BLaER1 treated with 17β-estradiol and CSF1 and Interleukin-3, amounts not matched to agents 10 nM and 100 nM (cell line): ENCODE data around the gene PPDPF.

ENCODE experiments used
- H3K27ac ChIP-seq, 11 experiments: shearing (Covaris generic); formaldehyde crosslinking; 2 replicates each; pipeline ENCODE4 v1.8.1; 2022
- H3K27me3 ChIP-seq, 11 experiments: shearing (Covaris generic); formaldehyde crosslinking; 2 replicates each; pipeline ENCODE4 v1.8.1; 2022
- H3K36me3 ChIP-seq, 11 experiments: shearing (Covaris generic); formaldehyde crosslinking; 2 replicates each; pipeline ENCODE4 v1.8.1; 2022
- H3K4me1 ChIP-seq, 10 experiments: shearing (Covaris generic); formaldehyde crosslinking; 2 replicates each; pipeline ENCODE4 v1.8.1; 2022
- H3K4me2 ChIP-seq, 11 experiments: shearing (Covaris generic); formaldehyde crosslinking; 2 replicates each; pipeline ENCODE4 v1.8.1; 2022
- H3K4me3 ChIP-seq, 10 experiments: shearing (Covaris generic); formaldehyde crosslinking; 2 replicates each; pipeline ENCODE4 v1.8.1; 2022
- H3K9ac ChIP-seq, 11 experiments: shearing (Covaris generic); formaldehyde crosslinking; 2 replicates each; pipeline ENCODE4 v1.8.1; 2022
- H3K9me3 ChIP-seq, 11 experiments: shearing (Covaris generic); formaldehyde crosslinking; replicated peaks in 1 of 11; 2 replicates each; pipeline ENCODE4 v1.8.1; 2022
- H4K20me1 ChIP-seq, 11 experiments: shearing (Covaris generic); formaldehyde crosslinking; 2 replicates each; pipeline ENCODE4 v1.8.1; 2022
- Cebpa-rat ChIP-seq, 11 experiments: shearing (Covaris generic); IDR thresholded peaks; 2 replicates each; pipeline ENCODE4 v1.8.1; 2022

The PPDPF gene

GRCh38 chr20:63484651-63485403 lies 35.7 kb upstream of the PPDPF start:
- Histone ChIP-seq H3K4me1 (peaks cover 10 to 44% (median 38%) of the 10 kb centered on the region in 10 experiments; a peak in 19 of 20 replicates), H3K9me3 (no peaks in the 10 kb centered on the region), H3K27ac (no peak overlapping the region), H3K27me3 (peaks cover 23 to 75% (median 57%) of the 10 kb centered on the region in 11 experiments), H4K20me1 (peaks cover 0 to 60% (median 22%) of the 10 kb centered on the region in 11 experiments; a peak in 13 of 22 replicates), H3K9ac (peak overlapping the region in 1 of 11 experiments; percentile 24; a peak in 1 of 22 replicates), H3K4me3 (no peak overlapping the region), H3K4me2 (peak overlapping the region in 7 of 11 experiments; percentile 9 to 54 (median 42); a peak in 10 of 22 replicates), H3K36me3 (peaks cover 0 to 9% (median 0%) of the 10 kb centered on the region in 11 experiments; a peak in 4 of 22 replicates)
- TF ChIP-seq Cebpa-rat (IDR thresholded peaks at IDR 0.05), result no peak

DNA sequence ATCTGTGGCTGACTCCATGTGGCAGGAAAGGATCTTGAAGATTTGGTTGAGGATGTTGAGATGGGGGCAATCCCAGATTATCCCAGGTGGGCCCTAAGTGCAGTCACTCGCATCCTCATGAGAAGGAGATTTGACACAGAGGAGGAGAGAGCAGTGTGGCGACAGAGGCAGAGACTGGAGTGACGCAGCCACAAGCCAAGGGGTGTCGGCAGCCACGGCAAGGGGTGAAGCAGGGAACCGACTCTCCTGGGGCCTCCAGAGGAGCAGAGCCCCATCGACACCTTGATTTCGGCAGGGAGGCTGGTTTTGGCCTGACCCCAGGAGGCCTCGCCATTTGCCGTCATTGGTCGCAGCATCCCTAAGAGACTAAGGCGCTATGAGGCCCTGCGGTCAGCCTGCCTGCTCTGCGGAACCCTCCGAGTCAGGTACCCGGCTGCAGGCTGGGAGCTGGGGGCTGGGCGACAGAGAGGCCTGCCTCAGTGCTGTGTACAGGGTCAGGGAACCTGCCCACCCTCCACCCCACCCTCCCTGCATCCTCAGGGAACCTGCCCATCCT lies 34.2 kb upstream of the PPDPF start:
- Histone ChIP-seq H4K20me1 (peaks cover 0 to 60% (median 22%) of the 10 kb centered on the region in 11 experiments; a peak in 14 of 22 replicates), H3K36me3 (peaks cover 0 to 16% (median 0%) of the 10 kb centered on the region in 11 experiments; a peak in 5 of 22 replicates), H3K4me3 (no peak overlapping the region), H3K4me2 (no peak overlapping the region), H3K9me3 (no peaks in the 10 kb centered on the region), H3K4me1 (peaks cover 10 to 48% (median 38%) of the 10 kb centered on the region in 10 experiments; a peak in 19 of 20 replicates), H3K9ac (no peak overlapping the region), H3K27ac (no peak overlapping the region), H3K27me3 (peaks cover 23 to 80% (median 53%) of the 10 kb centered on the region in 11 experiments)
- TF ChIP-seq Cebpa-rat (IDR thresholded peaks at IDR 0.05), result no peak

DNA sequence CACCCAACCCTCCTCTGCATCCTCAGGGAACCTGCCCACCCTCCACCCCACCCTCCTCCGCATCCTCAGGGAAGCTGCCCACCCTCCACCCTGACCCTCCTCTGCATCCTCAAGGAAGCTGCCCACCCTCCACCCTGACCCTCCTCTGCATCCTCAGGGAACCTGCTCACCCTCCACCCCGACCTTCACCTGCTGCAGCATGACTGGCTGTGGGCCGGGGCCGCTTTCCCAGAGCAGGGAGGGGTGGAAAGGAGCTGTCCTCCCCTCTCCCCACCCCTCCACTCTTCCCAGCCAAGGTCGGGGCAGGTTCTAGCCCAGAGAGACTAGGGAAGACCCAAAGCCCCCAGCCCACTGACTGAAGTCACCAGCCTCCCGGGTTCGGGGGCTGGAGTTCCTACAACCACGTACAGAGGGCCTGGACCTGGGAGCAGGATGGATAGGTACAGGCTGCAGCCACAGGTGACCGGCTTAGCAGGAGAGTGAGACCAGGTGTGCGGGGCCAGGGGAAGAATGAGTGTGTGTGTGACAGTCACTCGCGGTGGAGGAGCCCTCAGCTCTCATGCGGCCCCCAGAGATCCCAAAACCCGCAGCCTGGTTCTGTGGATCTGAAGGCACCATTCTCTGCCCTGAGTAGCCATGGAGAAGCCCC lies 33.3 kb upstream of the PPDPF start:
- Histone ChIP-seq H3K27ac (no peak overlapping the region), H3K27me3 (peaks cover 23 to 72% (median 45%) of the 10 kb centered on the region in 11 experiments), H3K4me2 (no peak overlapping the region), H3K9me3 (peaks cover 0 to under 1% (median 0%) of the 10 kb centered on the region in 11 experiments; a peak in 1 of 22 replicates), H3K9ac (no peak overlapping the region), H3K36me3 (peaks cover 0 to 21% (median under 1%) of the 10 kb centered on the region in 11 experiments; a peak in 11 of 22 replicates), H3K4me3 (no peak overlapping the region), H4K20me1 (peaks cover 0 to 51% (median 15%) of the 10 kb centered on the region in 11 experiments; a peak in 14 of 22 replicates), H3K4me1 (peaks cover 10 to 39% (median 29%) of the 10 kb centered on the region in 10 experiments; a peak in 19 of 20 replicates)
- no peak for TF ChIP-seq Cebpa-rat (IDR thresholded peaks at IDR 0.05)

- H3K4me2 ChIP-seq, result no peak overlapping the region
- H4K20me1 ChIP-seq, result peaks cover 0 to 49% (median 10%) of the 10 kb centered on the region in 11 experiments; a peak in 13 of 22 replicates
- H3K27me3 ChIP-seq, result peaks cover 23 to 66% (median 39%) of the 10 kb centered on the region in 11 experiments
- H3K9ac ChIP-seq, result no peak overlapping the region
- no peak for TF ChIP-seq Cebpa-rat (IDR thresholded peaks at IDR 0.05)
- peaks cover 6 to 34% (median 23%) of the 10 kb centered on the region in 10 experiments; a peak in 19 of 20 replicates for H3K4me1 ChIP-seq
- no peak overlapping the region for H3K4me3 ChIP-seq
- peaks cover 0 to 26% (median 6%) of the 10 kb centered on the region in 11 experiments; a peak in 11 of 22 replicates for H3K36me3 ChIP-seq
- H3K27ac ChIP-seq, result no peak overlapping the region
- H3K9me3 ChIP-seq, result peaks cover 0 to 3% (median 0%) of the 10 kb centered on the region in 11 experiments; a peak in 1 of 22 replicates
Observed at GRCh38 chr20:63487781-63488241, 32.8 kb upstream of the PPDPF start.

- no peak overlapping the region for H3K4me2 ChIP-seq
- peaks cover 23 to 58% (median 37%) of the 10 kb centered on the region in 11 experiments for H3K27me3 ChIP-seq
- peaks cover 0 to 3% (median 0%) of the 10 kb centered on the region in 11 experiments; a peak in 1 of 22 replicates for H3K9me3 ChIP-seq
- H3K36me3 ChIP-seq, result peaks cover 0 to 32% (median 9%) of the 10 kb centered on the region in 11 experiments; a peak in 11 of 22 replicates
- TF ChIP-seq Cebpa-rat (IDR thresholded peaks at IDR 0.05), result no peak
- H4K20me1 ChIP-seq, result peaks cover 0 to 51% (median 3%) of the 10 kb centered on the region in 11 experiments; a peak in 11 of 22 replicates
- no peak overlapping the region for H3K27ac ChIP-seq
- no peak overlapping the region for H3K9ac ChIP-seq
- no peak overlapping the region for H3K4me3 ChIP-seq
- peaks cover 0 to 26% (median 16%) of the 10 kb centered on the region in 10 experiments; a peak in 12 of 20 replicates for H3K4me1 ChIP-seq
Observed at GRCh38 chr20:63488315-63489251, 32.0 kb upstream of the PPDPF start.

- Histone ChIP-seq H3K4me3 (no peak overlapping the region), H3K9ac (no peak overlapping the region), H3K4me2 (no peak overlapping the region), H3K36me3 (peaks cover 0 to 50% (median 9%) of the 10 kb centered on the region in 11 experiments; a peak in 12 of 22 replicates), H3K9me3 (peaks cover 0 to 3% (median 0%) of the 10 kb centered on the region in 11 experiments; a peak in 1 of 22 replicates), H3K27me3 (peaks cover 13 to 41% (median 25%) of the 10 kb centered on the region in 11 experiments), H3K4me1 (peaks cover 0 to 9% (median 2%) of the 10 kb centered on the region in 10 experiments; a peak in 8 of 20 replicates), H3K27ac (no peak overlapping the region), H4K20me1 (peaks cover 0 to 56% (median 5%) of the 10 kb centered on the region in 11 experiments; a peak in 13 of 22 replicates)
- no peak for TF ChIP-seq Cebpa-rat (IDR thresholded peaks at IDR 0.05)
Observed at GRCh38 chr20:63490416-63490815, 30.1 kb upstream of the PPDPF start.

- peaks cover 0 to 54% (median 9%) of the 10 kb centered on the region in 11 experiments; a peak in 12 of 22 replicates for H3K36me3 ChIP-seq
- H3K4me3 ChIP-seq, result no peak overlapping the region
- H3K9me3 ChIP-seq, result peaks cover 0 to 3% (median 0%) of the 10 kb centered on the region in 11 experiments; a peak in 1 of 22 replicates
- H3K27me3 ChIP-seq, result peaks cover 13 to 38% (median 22%) of the 10 kb centered on the region in 11 experiments
- no peak overlapping the region for H3K4me2 ChIP-seq
- H3K27ac ChIP-seq, result no peak overlapping the region
- peaks cover 0 to 56% (median 11%) of the 10 kb centered on the region in 11 experiments; a peak in 14 of 22 replicates for H4K20me1 ChIP-seq
- no peak for TF ChIP-seq Cebpa-rat (IDR thresholded peaks at IDR 0.05)
- H3K4me1 ChIP-seq, result peaks cover 0 to 11% (median under 1%) of the 10 kb centered on the region in 10 experiments; a peak in 10 of 20 replicates
- no peak overlapping the region for H3K9ac ChIP-seq
Observed at GRCh38 chr20:63491078-63491477, 29.5 kb upstream of the PPDPF start.
